MM.1S (cell line): Measurements from ENCODE around the gene SGMS1.

ENCODE experiments used
- DNase-seq: peaks from one replicate; pipeline ENCODE4 v3.0.0-alpha.2; 2015
- H2AFZ ChIP-seq: fragments of 300-600 bp; sonication (generic); 2 replicates; pipeline ENCODE4 v1.6.0; 2016; ENCODE audit warnings: antibody characterized with exemption, low read length
- H3F3A ChIP-seq: fragments of 300-600 bp; sonication (generic); 2 replicates; pipeline ENCODE4 v1.6.1; 2016; ENCODE audit warnings: mild to moderate bottlenecking, antibody characterized with exemption, low read length, moderate library complexity, mixed read lengths; ENCODE audit not compliant: insufficient read depth
- H3K27ac ChIP-seq: fragments of 300-600 bp; sonication (generic); 2 replicates; pipeline ENCODE4 v1.5.1; 2016; ENCODE audit warnings: mild to moderate bottlenecking, low read length
- H3K27me3 ChIP-seq: fragments of 300-600 bp; sonication (generic); replicated peaks from 2 replicates; pipeline ENCODE4 v1.6.0; 2016; ENCODE audit warnings: low read length; ENCODE audit not compliant: insufficient read depth
- H3K36me3 ChIP-seq: fragments of 300-600 bp; sonication (generic); replicated peaks from 2 replicates; pipeline ENCODE4 v1.6.1; 2016; ENCODE audit warnings: mild to moderate bottlenecking, low read length, mixed read lengths; ENCODE audit not compliant: insufficient read depth
- H3K4me1 ChIP-seq: fragments of 300-600 bp; sonication (generic); 2 replicates; pipeline ENCODE4 v1.6.1; 2016; ENCODE audit warnings: low read length, mixed read lengths
- H3K4me2 ChIP-seq: fragments of 300-600 bp; sonication (generic); 2 replicates; pipeline ENCODE4 v1.6.0; 2016; ENCODE audit warnings: low read depth, low read length
- H3K4me3 ChIP-seq: fragments of 300-600 bp; sonication (generic); 2 replicates; pipeline ENCODE4 v1.5.1; 2016; ENCODE audit warnings: low read length, mixed read lengths
- H3K79me2 ChIP-seq: fragments of 300-600 bp; sonication (generic); 2 replicates; pipeline ENCODE4 v1.6.1; 2016; ENCODE audit warnings: mixed run types, low read length, mixed read lengths
- H3K9ac ChIP-seq: fragments of 300-600 bp; sonication (generic); 2 replicates; pipeline ENCODE4 v1.6.1; 2016; ENCODE audit warnings: low read length, mixed read lengths
- H3K9me2 ChIP-seq: fragments of 300-600 bp; sonication (generic); replicated peaks from 2 replicates; pipeline ENCODE4 v1.6.1; 2016; ENCODE audit warnings: mild to moderate bottlenecking, low read length, mixed read lengths; ENCODE audit not compliant: insufficient read depth
- H3K9me3 ChIP-seq: fragments of 300-600 bp; sonication (generic); replicated peaks from 2 replicates; pipeline ENCODE4 v1.6.1; 2016; ENCODE audit warnings: mild to moderate bottlenecking, low read length, mixed read lengths; ENCODE audit not compliant: insufficient read depth
- H4K20me1 ChIP-seq: fragments of 300-600 bp; sonication (generic); 2 replicates; pipeline ENCODE4 v1.6.1; 2016; ENCODE audit warnings: mild to moderate bottlenecking, low read length, moderate library complexity, mixed read lengths; ENCODE audit not compliant: insufficient read depth
- EZH2 ChIP-seq: fragments of 300-600 bp; sonication (generic); optimal IDR thresholded peaks from 2 replicates; pipeline ENCODE3; 2017; ENCODE audit warnings: low read depth, mild to moderate bottlenecking, antibody characterized with exemption, low read length, mixed read lengths
- EZH2phosphoT487 ChIP-seq: fragments of 300-600 bp; sonication (generic); IDR thresholded peaks from 2 replicates; pipeline ENCODE4 v1.6.1; 2018; ENCODE audit warnings: antibody characterized with exemption, low read length
- TF ChIP-seq, protein P1 (sequence below): fragments of 300-600 bp; sonication (generic); IDR thresholded peaks from 2 replicates; pipeline ENCODE4 v1.5.1; 2016; ENCODE audit warnings: antibody characterized with exemption, low read length, mixed read lengths

Gene SGMS1

DNA sequence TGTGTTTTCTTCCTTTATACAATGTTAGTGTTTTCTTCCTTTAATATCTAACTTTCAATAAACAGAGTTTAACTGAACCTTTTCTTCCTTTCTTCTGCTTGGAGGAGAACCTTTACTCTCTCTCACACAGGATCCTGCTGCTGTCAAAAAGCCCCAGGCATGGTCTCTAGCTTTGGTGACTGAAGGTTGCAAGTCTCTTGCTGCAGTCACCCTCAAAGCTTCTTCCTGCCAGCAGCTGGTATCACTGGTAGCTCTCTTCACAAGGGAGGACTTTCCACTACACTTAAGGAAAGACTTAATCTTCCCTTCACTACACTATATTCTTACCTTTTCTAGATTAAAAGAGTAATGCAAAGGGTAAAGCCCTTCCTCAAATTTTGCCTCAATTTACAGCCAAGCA is 153.4 kb downstream of the SGMS1 start:
- H3K9me3 ChIP-seq, result no peaks in the 10 kb centered on the region
- H3K4me2 ChIP-seq, result no peak overlapping the region
- no peaks in the 10 kb centered on the region for H3K79me2 ChIP-seq
- no peaks in the 10 kb centered on the region for H3K36me3 ChIP-seq
- no peak overlapping the region for H3K4me3 ChIP-seq
- DNase-seq, result no peak
- H4K20me1 ChIP-seq, result no peaks in the 10 kb centered on the region
- H3K9me2 ChIP-seq, result no peaks in the 10 kb centered on the region
- no peak for TF ChIP-seq EZH2
- TF ChIP-seq, protein P1, sequence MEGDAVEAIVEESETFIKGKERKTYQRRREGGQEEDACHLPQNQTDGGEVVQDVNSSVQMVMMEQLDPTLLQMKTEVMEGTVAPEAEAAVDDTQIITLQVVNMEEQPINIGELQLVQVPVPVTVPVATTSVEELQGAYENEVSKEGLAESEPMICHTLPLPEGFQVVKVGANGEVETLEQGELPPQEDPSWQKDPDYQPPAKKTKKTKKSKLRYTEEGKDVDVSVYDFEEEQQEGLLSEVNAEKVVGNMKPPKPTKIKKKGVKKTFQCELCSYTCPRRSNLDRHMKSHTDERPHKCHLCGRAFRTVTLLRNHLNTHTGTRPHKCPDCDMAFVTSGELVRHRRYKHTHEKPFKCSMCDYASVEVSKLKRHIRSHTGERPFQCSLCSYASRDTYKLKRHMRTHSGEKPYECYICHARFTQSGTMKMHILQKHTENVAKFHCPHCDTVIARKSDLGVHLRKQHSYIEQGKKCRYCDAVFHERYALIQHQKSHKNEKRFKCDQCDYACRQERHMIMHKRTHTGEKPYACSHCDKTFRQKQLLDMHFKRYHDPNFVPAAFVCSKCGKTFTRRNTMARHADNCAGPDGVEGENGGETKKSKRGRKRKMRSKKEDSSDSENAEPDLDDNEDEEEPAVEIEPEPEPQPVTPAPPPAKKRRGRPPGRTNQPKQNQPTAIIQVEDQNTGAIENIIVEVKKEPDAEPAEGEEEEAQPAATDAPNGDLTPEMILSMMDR, result no peak
- no peaks in the 10 kb centered on the region for H3K27me3 ChIP-seq
- no peak overlapping the region for H2AFZ ChIP-seq
- H3K9ac ChIP-seq, result no peak overlapping the region
- no peaks in the 10 kb centered on the region for H3K4me1 ChIP-seq
- H3F3A ChIP-seq, result no peaks in the 10 kb centered on the region
- no peak overlapping the region for H3K27ac ChIP-seq

DNA sequence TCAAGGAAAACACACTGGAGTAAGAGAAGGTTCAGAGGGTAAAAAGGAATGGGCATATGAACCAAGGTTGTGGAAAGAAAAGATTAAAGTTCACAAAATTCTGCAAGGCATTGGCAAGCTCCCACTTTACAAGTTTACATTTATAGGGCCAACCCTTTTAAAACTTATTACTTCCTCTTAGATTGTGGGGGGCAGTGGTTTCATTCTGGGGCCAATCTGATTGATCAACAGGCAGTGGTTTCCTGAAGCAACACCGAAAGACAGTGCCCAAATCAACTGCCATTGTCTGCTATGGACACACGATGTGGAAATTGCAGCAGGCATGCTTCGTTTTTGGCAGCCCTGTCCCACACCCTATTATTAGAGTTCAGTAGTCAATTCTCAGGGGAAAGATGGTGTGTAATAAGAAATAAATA is 154.0 kb downstream of the SGMS1 start:
- no peaks in the 10 kb centered on the region for H4K20me1 ChIP-seq
- H3K4me2 ChIP-seq, result no peak overlapping the region
- no peak overlapping the region for H2AFZ ChIP-seq
- no peaks in the 10 kb centered on the region for H3K9me3 ChIP-seq
- TF ChIP-seq EZH2, result no peak
- TF ChIP-seq, protein P1, result no peak
- no peak for TF ChIP-seq EZH2phosphoT487
- H3K4me3 ChIP-seq, result no peak overlapping the region
- no peaks in the 10 kb centered on the region for H3K36me3 ChIP-seq
- no peaks in the 10 kb centered on the region for H3K4me1 ChIP-seq
- no peak for DNase-seq
- no peaks in the 10 kb centered on the region for H3K79me2 ChIP-seq
- no peaks in the 10 kb centered on the region for H3K27me3 ChIP-seq
- H3K27ac ChIP-seq, result no peak overlapping the region
- H3K9ac ChIP-seq, result no peak overlapping the region
- no peaks in the 10 kb centered on the region for H3F3A ChIP-seq
- no peaks in the 10 kb centered on the region for H3K9me2 ChIP-seq

DNA sequence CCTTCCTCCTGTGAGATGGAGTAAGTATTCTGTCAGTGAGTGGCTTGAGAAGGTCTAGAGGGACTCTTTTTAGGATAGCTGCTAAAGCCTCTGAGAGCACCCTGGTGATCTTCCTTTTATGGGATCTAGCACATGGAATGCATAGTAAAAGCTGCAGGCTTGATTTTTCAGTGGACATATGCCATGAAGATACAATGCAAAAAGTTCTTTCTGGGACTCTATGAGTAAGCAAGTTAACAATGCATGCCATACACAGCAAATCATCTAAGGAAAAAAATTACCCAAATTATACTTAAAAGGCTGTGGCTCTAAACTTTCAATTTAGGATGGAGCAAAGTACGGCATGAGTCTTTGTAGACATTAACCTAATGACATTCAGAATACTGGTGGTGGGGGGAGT is 154.5 kb downstream of the SGMS1 start:
- Histone ChIP-seq H3F3A (no peaks in the 10 kb centered on the region), H3K36me3 (no peaks in the 10 kb centered on the region), H3K79me2 (no peaks in the 10 kb centered on the region), H2AFZ (no peak overlapping the region), H3K4me1 (no peaks in the 10 kb centered on the region), H3K9me2 (no peaks in the 10 kb centered on the region), H3K27me3 (no peaks in the 10 kb centered on the region), H3K9ac (no peak overlapping the region), H3K4me3 (no peak overlapping the region), H3K27ac (no peak overlapping the region), H4K20me1 (no peaks in the 10 kb centered on the region), H3K9me3 (no peaks in the 10 kb centered on the region), H3K4me2 (no peak overlapping the region)
- TF ChIP-seq, protein P1, result no peak
- no peak for TF ChIP-seq EZH2
- TF ChIP-seq EZH2phosphoT487, result no peak
- DNase-seq, result no peak

DNA sequence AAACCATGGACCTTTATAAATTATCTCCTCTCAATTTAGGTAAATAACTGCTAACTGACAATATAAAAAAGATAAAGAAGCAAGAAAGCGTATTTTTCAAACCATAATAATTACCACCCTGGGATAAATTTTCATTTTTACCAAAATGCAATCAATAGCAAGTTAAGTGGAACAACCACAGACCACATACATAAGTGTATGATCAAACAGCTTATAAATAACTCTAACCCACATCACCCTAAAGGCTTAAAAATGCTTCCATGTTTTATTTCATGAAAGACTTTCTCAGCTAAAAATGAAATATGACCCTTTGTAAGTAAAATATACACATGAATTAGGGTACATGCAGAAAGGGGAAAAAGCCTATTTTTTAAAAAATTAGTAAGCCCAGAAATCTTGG is 156.5 kb downstream of the SGMS1 start:
- no peaks in the 10 kb centered on the region for H3K27me3 ChIP-seq
- H3K4me2 ChIP-seq, result no peak overlapping the region
- H3K4me3 ChIP-seq, result no peak overlapping the region
- TF ChIP-seq EZH2phosphoT487, result no peak
- no peak for TF ChIP-seq EZH2
- TF ChIP-seq, protein P1, result no peak
- H3K9me3 ChIP-seq, result no peaks in the 10 kb centered on the region
- H2AFZ ChIP-seq, result no peak overlapping the region
- no peaks in the 10 kb centered on the region for H3F3A ChIP-seq
- no peak for DNase-seq
- no peaks in the 10 kb centered on the region for H3K79me2 ChIP-seq
- H3K36me3 ChIP-seq, result no peaks in the 10 kb centered on the region
- no peaks in the 10 kb centered on the region for H3K9me2 ChIP-seq
- H3K4me1 ChIP-seq, result no peaks in the 10 kb centered on the region
- H3K27ac ChIP-seq, result no peak overlapping the region
- H4K20me1 ChIP-seq, result no peaks in the 10 kb centered on the region
- H3K9ac ChIP-seq, result no peak overlapping the region
